Endothelial cell (in vitro differentiated cells): ENCODE data around the gene RNF7. TPM values are rescaled to one million over a fixed set of nuclear protein-coding genes. Genes with fewer than 3 reads are reported as not detected.
"Not testable (repeated sequence)": the region's sequence is repeated elsewhere in the genome, so short reads cannot be mapped to it uniquely, and the experiment has no call there.

ENCODE experiments used
- DNase-seq: peaks from one replicate; pipeline ENCODE4 v3.0.0; 2021; ENCODE audit warnings: low spot score
- H3K27ac Mint-ChIP-seq: one replicate; pipeline ENCODE4 v1.8.0; 2021; ENCODE audit warnings: mixed read lengths, inconsistent platforms; ENCODE audit not compliant: unreplicated experiment
- H3K27me3 Mint-ChIP-seq: one replicate; pipeline ENCODE4 v1.8.0; 2021; ENCODE audit warnings: mild to moderate bottlenecking, moderate library complexity, mixed read lengths, inconsistent platforms; ENCODE audit not compliant: unreplicated experiment
- H3K36me3 Mint-ChIP-seq: one replicate; pipeline ENCODE4 v1.8.0; 2021; ENCODE audit warnings: mild to moderate bottlenecking, low read depth, mixed read lengths, inconsistent platforms; ENCODE audit not compliant: unreplicated experiment
- H3K4me1 Mint-ChIP-seq: one replicate; pipeline ENCODE4 v1.8.0; 2021; ENCODE audit warnings: mild to moderate bottlenecking, mixed read lengths, inconsistent platforms; ENCODE audit not compliant: unreplicated experiment
- H3K4me3 Mint-ChIP-seq: one replicate; pipeline ENCODE4 v1.8.0; 2021; ENCODE audit warnings: mild to moderate bottlenecking, mixed read lengths, inconsistent platforms; ENCODE audit not compliant: unreplicated experiment
- H3K9me3 Mint-ChIP-seq: one replicate; pipeline ENCODE4 v1.8.0; 2021; ENCODE audit warnings: mixed read lengths, inconsistent platforms; ENCODE audit not compliant: unreplicated experiment
- CTCF ChIP-seq: fragments of 200-600 bp; sonication (generic); IDR thresholded peaks from one replicate; pipeline ENCODE4 v1.5.0; 2021; ENCODE audit warnings: antibody characterized with exemption; ENCODE audit not compliant: unreplicated experiment
- total RNA-seq: library from RNA; stranded (reverse); fragmentation: NEBNext Ultra II Directional; extraction: Animal tissue kit (Norgen Biotek cat#: 25700); gene quantifications from one replicate; pipeline ENCODE4 v1.2.1, GENCODE V29; 2021; ENCODE audit not compliant: unreplicated experiment

The RNF7 gene
- total RNA-seq, 1 donor from 2014 or later: 184 TPM

- Mint-ChIP-seq H3K4me3 (no peak overlapping the region), H3K4me1 (no peaks in the 10 kb centered on the region), H3K27ac (no peak overlapping the region), H3K27me3 (no peaks in the 10 kb centered on the region), H3K36me3 (no peaks in the 10 kb centered on the region), H3K9me3 (no peaks in the 10 kb centered on the region)
- no peak for DNase-seq
- no peak for TF ChIP-seq CTCF
These were observed 15.3 kb downstream of the RNF7 start for GRCh38 chr3:141753399-141753798.

GRCh38 chr3:141754032-141754431, 15.9 kb downstream of the RNF7 start:
- no peak for DNase-seq
- TF ChIP-seq CTCF: no peak
- H3K4me1 Mint-ChIP-seq: no peaks in the 10 kb centered on the region
- H3K4me3 Mint-ChIP-seq: no peak overlapping the region
- H3K9me3 Mint-ChIP-seq: no peaks in the 10 kb centered on the region
- no peaks in the 10 kb centered on the region for H3K27me3 Mint-ChIP-seq
- H3K36me3 Mint-ChIP-seq: no peaks in the 10 kb centered on the region
- H3K27ac Mint-ChIP-seq: no peak overlapping the region

GRCh38 chr3:141762552-141762951, 24.5 kb downstream of the RNF7 start:
- H3K4me1 Mint-ChIP-seq, H3K4me3 Mint-ChIP-seq, DNase-seq, H3K27ac Mint-ChIP-seq, H3K36me3 Mint-ChIP-seq, H3K9me3 Mint-ChIP-seq, H3K27me3 Mint-ChIP-seq: not testable (repeated sequence)

- Mint-ChIP-seq H3K27me3 (no peaks in the 10 kb centered on the region), H3K4me3 (no peak within 1 kb of the TSS), H3K4me1 (no peaks in the 10 kb centered on the region), H3K27ac (no peak within 1 kb of the TSS), H3K9me3 (no peaks in the 10 kb centered on the region), H3K36me3 (no peaks in the 10 kb centered on the region)
- no peak for TF ChIP-seq CTCF
- DNase-seq: no peak
These were observed 25.1 kb downstream of the RNF7 start, which contains the start of gene GRK7 for GRCh38 chr3:141763088-141763750. TSS of gene GRK7 (plus strand) at chr3:141763408. CDS start at chr3:141778285, 14,877 bp downstream.

- Mint-ChIP-seq H3K36me3 (peaks cover 5% of the 10 kb centered on the region), H3K4me3 (no peak overlapping the region), H3K4me1 (peaks cover 2% of the 10 kb centered on the region), H3K9me3 (no peaks in the 10 kb centered on the region), H3K27ac (no peak overlapping the region), H3K27me3 (peaks cover 2% of the 10 kb centered on the region)
- DNase-seq: no peak
- TF ChIP-seq CTCF: no peak
These were observed 25.9 kb downstream of the RNF7 start for GRCh38 chr3:141764045-141764444.
